Right lobe of liver (tissue), 6 donors: ENCODE results near the gene CNIH3. TPM values are rescaled to one million over a fixed set of nuclear protein-coding genes. Genes with fewer than 3 reads are reported as not detected.

ENCODE experiments used
- ATAC-seq, 4 donors: fragments of 200-7000 bp; cut with Tn5 transposase; one replicate each; pipeline ENCODE4 v1.9.1; 2020; ENCODE audit warnings: mild to moderate bottlenecking in 4 of 4, moderate library complexity in 4 of 4
- DNase-seq, 3 donors: peaks; one replicate each; pipeline ENCODE4 v3.0.0-alpha.2; 2020
- H3K27ac ChIP-seq, 3 donors: fragments of 200-600 bp; one replicate each; pipeline ENCODE4 v1.8.0; 2022
- H3K27me3 ChIP-seq, 2 donors: fragments of 200-600 bp; one replicate each; pipeline ENCODE4 v1.8.0; 2022
- H3K36me3 ChIP-seq, 4 donors: fragments of 200-600 bp; sonication (generic) in 1 of 4; one replicate each; pipeline versions ENCODE4 v1.5.1 to v1.8.0; 2017 to 2022; ENCODE audit warnings: control low read depth in 1 of 4
- H3K4me1 ChIP-seq, 4 donors: fragments of 200-600 bp; sonication (generic) in 1 of 4; one replicate each; pipeline versions ENCODE4 v1.5.1 to v1.8.0; 2017 to 2022; ENCODE audit warnings: control low read depth in 1 of 4
- H3K4me3 ChIP-seq, 3 donors: fragments of 200-600 bp; one replicate each; pipeline ENCODE4 v1.8.0; 2022
- H3K9me3 ChIP-seq, 4 donors: fragments of 200-600 bp; sonication (generic) in 1 of 4; one replicate each; pipeline versions ENCODE4 v1.5.1 to v1.8.0; 2017 to 2022; ENCODE audit warnings: control low read depth in 1 of 4
- POLR2A ChIP-seq: fragments of 450-650 bp; IDR thresholded peaks from one replicate; pipeline ENCODE4 v1.6.1; 2017; ENCODE audit warnings: antibody characterized with exemption, mild to moderate bottlenecking
- WGBS: methylation state at CpG from one replicate; pipeline ENCODE4 v1.1.6; 2018; ENCODE audit warnings: low coverage, low lambda C conversion rate; ENCODE audit not compliant: insufficient coverage; ENCODE audit errors: missing lambda C conversion rate; 5-methylcytosine and 5-hydroxymethylcytosine counted together
- intact Hi-C, 2 donors: fragments of 100-400 bp; cut with DNase I; formaldehyde crosslinking; loops; one replicate each; pipeline versions ENCODE4 v1.11.2 to v1.14.1; 2022
- total RNA-seq, 6 experiments: library from RNA; depleted of rRNA in 2 of 6; stranded (reverse); fragments of >200 nt in 2 of 6; fragmentation: NEBNext Ultra II Directional in 3 of 6; extraction: Animal tissue kit (Norgen Biotek cat#: 25700) in 3 of 6; gene quantifications; one replicate each; pipeline versions ENCODE4 v1.1.0 to v1.2.4, GENCODE V29; 2016 to 2023
- TF ChIP-seq, protein P1 (sequence below), 4 donors: fragments of 200-600 bp in 3 of 4; fragments of 450-650 bp in 1 of 4; IDR thresholded peaks; one replicate each; pipeline versions ENCODE4 v1.5.1 to v1.8.0; 2016 to 2022; ENCODE audit warnings: antibody characterized with exemption in 4 of 4, mild to moderate bottlenecking in 2 of 4
- donor health status: DM: no; HTN: yes; CAD: no.
- donor health status: DM: no; HTN: no; CAD: no.
- donor health status: DM: no; HTN: no; CAD: no.
- donor health status: DM: no; HTN: yes; CAD: no.
- donor health status: DM: no; HTN: yes; CAD: no.

CNIH3 gene
- total RNA-seq, 6 experiments from 2014 or later: 0.12 to 1.6 (median 0.55) TPM

GRCh38 chr1:224651188-224651587 is 35.1 kb downstream of the CNIH3 start:
- DNase-seq (no peak), ATAC-seq (no peak)
- intact Hi-C loops: no loop called here
- Histone ChIP-seq H3K9me3 (no peaks in the 10 kb centered on the region), H3K4me3 (no peak overlapping the region), H3K36me3 (no peaks in the 10 kb centered on the region), H3K27me3 (no peaks in the 10 kb centered on the region), H3K4me1 (no peaks in the 10 kb centered on the region), H3K27ac (no peak overlapping the region)
- no peak for TF ChIP-seq POLR2A
- TF ChIP-seq, protein P1, sequence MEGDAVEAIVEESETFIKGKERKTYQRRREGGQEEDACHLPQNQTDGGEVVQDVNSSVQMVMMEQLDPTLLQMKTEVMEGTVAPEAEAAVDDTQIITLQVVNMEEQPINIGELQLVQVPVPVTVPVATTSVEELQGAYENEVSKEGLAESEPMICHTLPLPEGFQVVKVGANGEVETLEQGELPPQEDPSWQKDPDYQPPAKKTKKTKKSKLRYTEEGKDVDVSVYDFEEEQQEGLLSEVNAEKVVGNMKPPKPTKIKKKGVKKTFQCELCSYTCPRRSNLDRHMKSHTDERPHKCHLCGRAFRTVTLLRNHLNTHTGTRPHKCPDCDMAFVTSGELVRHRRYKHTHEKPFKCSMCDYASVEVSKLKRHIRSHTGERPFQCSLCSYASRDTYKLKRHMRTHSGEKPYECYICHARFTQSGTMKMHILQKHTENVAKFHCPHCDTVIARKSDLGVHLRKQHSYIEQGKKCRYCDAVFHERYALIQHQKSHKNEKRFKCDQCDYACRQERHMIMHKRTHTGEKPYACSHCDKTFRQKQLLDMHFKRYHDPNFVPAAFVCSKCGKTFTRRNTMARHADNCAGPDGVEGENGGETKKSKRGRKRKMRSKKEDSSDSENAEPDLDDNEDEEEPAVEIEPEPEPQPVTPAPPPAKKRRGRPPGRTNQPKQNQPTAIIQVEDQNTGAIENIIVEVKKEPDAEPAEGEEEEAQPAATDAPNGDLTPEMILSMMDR (IDR thresholded peaks at IDR 0.05): no peak
- 94% methylated on average over 5 of the region's 7 CpGs for WGBS

- WGBS: 79% methylated on average over 8 of the region's 10 CpGs
- no peak for DNase-seq
- no peaks in the 10 kb centered on the region for H3K9me3 ChIP-seq
- H3K36me3 ChIP-seq: no peaks in the 10 kb centered on the region
- TF ChIP-seq, protein P1 (IDR thresholded peaks at IDR 0.05): no peak
- TF ChIP-seq POLR2A: no peak
- H3K27ac ChIP-seq: no peak overlapping the region
- intact Hi-C loops: no loop called here
- no peaks in the 10 kb centered on the region for H3K4me1 ChIP-seq
- H3K27me3 ChIP-seq: no peaks in the 10 kb centered on the region
- ATAC-seq: no peak
- no peak overlapping the region for H3K4me3 ChIP-seq
Observed at GRCh38 chr1:224656392-224656791, 40.3 kb downstream of the CNIH3 start.

GRCh38 chr1:224660074-224660473 is 44.0 kb downstream of the CNIH3 start:
- intact Hi-C loops: no loop called here
- 70% methylated on average over 5 of the region's 5 CpGs for WGBS
- no peaks in the 10 kb centered on the region for H3K27me3 ChIP-seq
- H3K4me1 ChIP-seq: no peaks in the 10 kb centered on the region
- H3K4me3 ChIP-seq: no peak overlapping the region
- no peaks in the 10 kb centered on the region for H3K9me3 ChIP-seq
- ATAC-seq: no peak
- DNase-seq: no peak
- H3K27ac ChIP-seq: no peak overlapping the region
- TF ChIP-seq, protein P1 (IDR thresholded peaks at IDR 0.05): no peak
- no peak for TF ChIP-seq POLR2A
- H3K36me3 ChIP-seq: no peaks in the 10 kb centered on the region

GRCh38 chr1:224662870-224663269 is 46.8 kb downstream of the CNIH3 start:
- H3K9me3 ChIP-seq: no peaks in the 10 kb centered on the region
- intact Hi-C loops: no loop called here
- no peak for TF ChIP-seq POLR2A
- TF ChIP-seq, protein P1 (IDR thresholded peaks at IDR 0.05): no peak
- no peak for ATAC-seq
- H3K36me3 ChIP-seq: no peaks in the 10 kb centered on the region
- no peaks in the 10 kb centered on the region for H3K27me3 ChIP-seq
- DNase-seq: no peak
- H3K4me3 ChIP-seq: no peak overlapping the region
- no peaks in the 10 kb centered on the region for H3K4me1 ChIP-seq
- no peak overlapping the region for H3K27ac ChIP-seq
- 85% methylated on average over 1 of the region's 3 CpGs for WGBS

GRCh38 chr1:224665016-224665415 is 48.9 kb downstream of the CNIH3 start:
- 54% methylated on average over 3 of the region's 3 CpGs for WGBS

More at GRCh38 chr1:224665016-224665415, 48.9 kb downstream of the CNIH3 start:
- no peaks in the 10 kb centered on the region for H3K27me3 ChIP-seq
- H3K27ac ChIP-seq: no peak overlapping the region
- no peak overlapping the region for H3K4me3 ChIP-seq
- TF ChIP-seq, protein P1 (IDR thresholded peaks at IDR 0.05): no peak
- TF ChIP-seq POLR2A: no peak
- DNase-seq: no peak
- H3K4me1 ChIP-seq: no peaks in the 10 kb centered on the region
- intact Hi-C loops: no loop called here
- no peak for ATAC-seq
- H3K9me3 ChIP-seq: no peaks in the 10 kb centered on the region
- H3K36me3 ChIP-seq: no peaks in the 10 kb centered on the region
